ENCODE measurements around the gene PAK6. TPM values are rescaled to one million over a fixed set of nuclear protein-coding genes. Genes with fewer than 3 reads are reported as not detected.

The PAK6 gene
- polyA plus RNA-seq, 2 of the 4 experiments (the other 2 are of a cell fraction): 0.10 to 0.16 TPM

- no peak for TF ChIP-seq REST (IDR thresholded peaks at IDR 0.05)
- TF ChIP-seq RAD21 (conservative IDR thresholded peaks at IDR 0.05 in 1 of 2, IDR thresholded peaks at IDR 0.05 in 1 of 2): peak; percentile 29 to 48; a peak in 2 of 5 replicates
These were observed 82.1 kb downstream of the PAK6 start (continued) for GRCh38 chr15:40320931-40321371.

- peaks cover 9% of the 10 kb centered on the region; the same call in 1 of the 3 replicates for H3K4me1 ChIP-seq
- TF ChIP-seq KDM5A (IDR thresholded peaks at IDR 0.05): no peak
- no peak for TF ChIP-seq POLR2A (IDR thresholded peaks at IDR 0.05; ENCODE audit: low read length)
- no peak for TF ChIP-seq ELK1 (IDR thresholded peaks at IDR 0.05; ENCODE audit: low read depth, low read length)
- TF ChIP-seq EHF (CRISPR knock-in tag; IDR thresholded peaks at IDR 0.05): no peak
- no peak for TF ChIP-seq CHD2 (IDR thresholded peaks at IDR 0.05; ENCODE audit: low read length, partially characterized antibody)
- TF ChIP-seq CBX2 (IDR thresholded peaks at IDR 0.05; ENCODE audit: borderline replicate concordance, low read depth): no peak
- TF ChIP-seq JUNB (IDR thresholded peaks at IDR 0.05): no peak
- no peak for TF ChIP-seq RFX5 (IDR thresholded peaks at IDR 0.05)
- no peak for TF ChIP-seq SREBF2 (IDR thresholded peaks at IDR 0.05)
- no peak for TF ChIP-seq USF2 (IDR thresholded peaks at IDR 0.05)
- no peak for TF ChIP-seq EHMT2 (IDR thresholded peaks at IDR 0.05; ENCODE audit: low read depth)
- no peak for TF ChIP-seq GATA3 (IDR thresholded peaks at IDR 0.05; ENCODE audit: borderline replicate concordance)
- POLR2A ChIA-PET: interaction anchor here (1.5 to 1.7 kb wide), 2 partner anchors 15 to 18 kb away, joined by 5 read pairs; partner anchors contain the start of gene CCDC9B
- FAIRE-seq: no peak
- CTCF ChIA-PET: interaction anchor here (1.0 to 18.2 kb wide), 11 partner anchors 9 to 100 kb away, joined by 3 to 203 read pairs (median 24); partner anchors contain the start of genes CCDC9B and PLCB2
- no peaks in the 10 kb centered on the region for H3K9me3 ChIP-seq
- WGBS (ENCODE audit: missing lambda C conversion rate): 66% methylated on average over 21 of the region's 26 CpGs
- peak overlapping the region; percentile 75 for H3K4me3 ChIP-seq
- peak overlapping the region; percentile 98 for H3K4me2 ChIP-seq
- no peak for DNase-seq (ENCODE audit: low read depth in 1 of 2, low spot score in 1 of 2)
- no peak for ATAC-seq
- H3K27ac ChIP-seq: no peak overlapping the region
These were observed 83.8 kb downstream of the PAK6 start for GRCh38 chr15:40322531-40323238.

GRCh38 chr15:40323239-40323952 is 84.5 kb downstream of the PAK6 start, which contains the start of gene INAFM2:
TSS of gene INAFM2 (plus strand) at chr15:40323692. CDS start at chr15:40324056, 364 bp downstream.
- POLR2A ChIA-PET: interaction anchor here (1.5 to 1.7 kb wide), 2 partner anchors 14 to 18 kb away, joined by 5 read pairs; partner anchors contain the start of gene CCDC9B
- peak within 1 kb of the TSS; percentile 75 for H3K4me3 ChIP-seq
- WGBS (ENCODE audit: missing lambda C conversion rate): 0% methylated on average over 15 of the region's 103 CpGs
- FAIRE-seq: no peak
- peak within 1 kb of the TSS; percentile 98 for H3K4me2 ChIP-seq
- no peaks in the 10 kb centered on the region for H3K9me3 ChIP-seq
- peak; percentile 74 to 92 for ATAC-seq
- DNase-seq (ENCODE audit: low read depth in 1 of 2, low spot score in 1 of 2): peak; percentile 66 to 77
- peaks cover 9% of the 10 kb centered on the region; the same call in 1 of the 3 replicates for H3K4me1 ChIP-seq
- H3K27ac ChIP-seq: peak within 1 kb of the TSS; percentile 73 to 90
- CTCF ChIA-PET: interaction anchor here (1.0 to 7.5 kb wide), 8 partner anchors 8 to 100 kb away, joined by 3 to 139 read pairs (median 24); partner anchors contain the start of gene CCDC9B
- TF ChIP-seq MAFK (IDR thresholded peaks at IDR 0.05; ENCODE audit: partially characterized antibody) (no peak), BHLHE40 (IDR thresholded peaks at IDR 0.05; ENCODE audit: low read depth, low read length) (no peak), RARB (CRISPR knock-in tag; IDR thresholded peaks at IDR 0.05) (no peak), ZC3H11A (IDR thresholded peaks at IDR 0.05) (no peak), MAX (IDR thresholded peaks at IDR 0.05) (peak; percentile 64), RCOR1 (IDR thresholded peaks at IDR 0.05; ENCODE audit: low read depth, low read length) (no peak), CHD2 (IDR thresholded peaks at IDR 0.05; ENCODE audit: low read length, partially characterized antibody) (no peak), POLR2A (IDR thresholded peaks at IDR 0.05; ENCODE audit: low read length) (0 out of 2 replicates have a peak, but pooled peaks have one; percentile 17), E2F6 (IDR thresholded peaks at IDR 0.05; ENCODE audit: borderline replicate concordance, low read depth) (peak; percentile 52; the same call in 1 of the 2 replicates), BCL3 (IDR thresholded peaks at IDR 0.05) (no peak), CBX8 (IDR thresholded peaks at IDR 0.05) (no peak), PBX3 (IDR thresholded peaks at IDR 0.05) (no peak)
